K562 (cell line): ENCODE data around the gene MMP15. TPM values are rescaled to one million over a fixed set of nuclear protein-coding genes. Genes with fewer than 3 reads are reported as not detected.

ENCODE experiments used
- CBFA2T3 ChIP-seq: fragments of 450-650 bp; IDR thresholded peaks from 2 replicates; pipeline ENCODE4 v1.6.1; 2017
- CBX2 ChIP-seq: fragments of 200-600 bp; sonication (generic); IDR thresholded peaks from one replicate; pipeline ENCODE4 v1.6.1; 2012; ENCODE audit warnings: mild to moderate bottlenecking, low read length, inconsistent platforms; ENCODE audit not compliant: insufficient read depth, poor library complexity, severe bottlenecking
- CHD4 ChIP-seq: fragments of 200-600 bp; sonication (generic); IDR thresholded peaks from 3 replicates; pipeline ENCODE4 v1.6.1; 2012; ENCODE audit warnings: low read depth, mild to moderate bottlenecking, mixed read lengths, low read length, inconsistent platforms; ENCODE audit not compliant: insufficient read depth, insufficient replicate concordance, poor library complexity, severe bottlenecking
- ETV1 ChIP-seq: fragments of 450-650 bp; conservative IDR thresholded peaks from 2 replicates; pipeline ENCODE4 v1.6.1; 2016; ENCODE audit warnings: missing genetic modification characterization, control low read depth, low read depth, missing compliant biosample characterization
- FOXK2 ChIP-seq, 2 experiments: fragments of 450-650 bp; IDR thresholded peaks in 1 of 2; conservative IDR thresholded peaks in 1 of 2; 2 replicates each; pipeline ENCODE4 v1.6.1; 2016; ENCODE audit warnings: low read depth in 2 of 2, mild to moderate bottlenecking in 1 of 2
- KAT7 ChIP-seq: sonication (generic); formaldehyde crosslinking; IDR thresholded peaks from 2 replicates; pipeline ENCODE4 v1.8.0; 2022; ENCODE audit warnings: missing genetic modification reagents, mild to moderate bottlenecking, borderline replicate concordance
- LEF1 ChIP-seq: fragments of 450-650 bp; IDR thresholded peaks from 2 replicates; pipeline ENCODE4 v1.6.1; 2016; ENCODE audit warnings: mild to moderate bottlenecking
- MEIS2 ChIP-seq: fragments of 450-650 bp; IDR thresholded peaks from 2 replicates; pipeline ENCODE4 v1.6.1; 2014; ENCODE audit warnings: mild to moderate bottlenecking; ENCODE audit not compliant: partially characterized antibody
- MTA3 ChIP-seq: fragments of 450-650 bp; formaldehyde crosslinking; IDR thresholded peaks from 2 replicates; pipeline ENCODE4 v1.6.1; 2017; ENCODE audit warnings: mild to moderate bottlenecking, borderline replicate concordance
- NCOA4 ChIP-seq: fragments of 450-650 bp; IDR thresholded peaks from 2 replicates; pipeline ENCODE4 v1.6.1; 2018; ENCODE audit warnings: mild to moderate bottlenecking; ENCODE audit not compliant: partially characterized antibody
- RBM34 ChIP-seq: fragments of 200-400 bp; formaldehyde crosslinking; IDR thresholded peaks from 2 replicates; pipeline ENCODE4 v1.6.1; 2018; ENCODE audit warnings: low read length, borderline replicate concordance; ENCODE audit not compliant: insufficient read depth
- SAP30 ChIP-seq: fragments of 200-600 bp; sonication (generic); IDR thresholded peaks from 2 replicates; pipeline ENCODE4 v1.6.1; 2012; ENCODE audit warnings: borderline replicate concordance, low read depth, mild to moderate bottlenecking, moderate library complexity, low read length, control low read depth, inconsistent platforms; ENCODE audit not compliant: insufficient read depth, poor library complexity, severe bottlenecking
- TFAP4 ChIP-seq: sonication (generic); formaldehyde crosslinking; IDR thresholded peaks from 2 replicates; pipeline ENCODE4 v1.8.0; 2022; ENCODE audit warnings: missing genetic modification reagents, mild to moderate bottlenecking, moderate library complexity, borderline replicate concordance
- ZFP36 ChIP-seq: fragments of 150-350 bp; IDR thresholded peaks from 2 replicates; pipeline ENCODE4 v1.6.1; 2018; ENCODE audit warnings: low read length, low read depth; ENCODE audit not compliant: partially characterized antibody
- ZFX ChIP-seq: sonication (generic); formaldehyde crosslinking; IDR thresholded peaks from 2 replicates; pipeline ENCODE4 v1.8.0; 2022; ENCODE audit warnings: mild to moderate bottlenecking, missing genetic modification reagents, moderate library complexity
- ZNF347 ChIP-seq: fragments of 450-650 bp; formaldehyde crosslinking; IDR thresholded peaks from 2 replicates; pipeline ENCODE4 v1.4.0; 2020; ENCODE audit warnings: low read depth, mild to moderate bottlenecking, moderate library complexity
- ZSCAN32 ChIP-seq: fragments of 450-650 bp; formaldehyde crosslinking; IDR thresholded peaks from 2 replicates; pipeline ENCODE4 v1.4.0; 2020; ENCODE audit warnings: mild to moderate bottlenecking, moderate library complexity
- polyA plus RNA-seq, 8 experiments: library from polyadenylated mRNA; depleted of rRNA in 4 of 8; stranded (reverse) in 5 of 8; unstranded in 3 of 8; fragments of >200 nt; fragmentation: Nextera tagmentation in 2 of 8; fragmentation: Illumina TruSeq in 1 of 8; extraction: Ambion mirVana in 2 of 8; extraction: Trizol in 1 of 8; gene quantifications; 2 replicates each; pipeline versions ENCODE4 v1.2.1 to v1.2.3, GENCODE V29; 2011 to 2014; ENCODE audit warnings: inconsistent platforms in 1 of 8, missing spikeins in 1 of 8
- total RNA-seq, 7 experiments: library from RNA; depleted of rRNA in 6 of 7; stranded (reverse); fragments of >200 nt in 6 of 7; fragmentation: Illumina TruSeq in 2 of 7; extraction: Trizol in 2 of 7; gene quantifications; 2 replicates each; pipeline versions ENCODE4 v1.2.1 to v1.2.3, GENCODE V29; 2011 to 2021; ENCODE audit warnings: low replicate concordance in 1 of 7
- TF ChIP-seq, protein P1 (sequence below): sonication (generic); formaldehyde crosslinking; IDR thresholded peaks from 2 replicates; pipeline ENCODE4 v1.8.0; 2023; ENCODE audit warnings: missing genetic modification reagents, mild to moderate bottlenecking, borderline replicate concordance

Gene MMP15
- total and polyA plus RNA-seq, 9 of the 15 experiments (the other 6 are each of a cell fraction or from before 2014, with no cell fraction given) = 0.01 to 20.4 (median 5.5) TPM

GRCh38 chr16:58000706-58001676 lies 24.6 kb upstream of the MMP15 start, which contains the start of gene USB1 (continued):
- TF ChIP-seq SAP30 = peak; percentile 94
- TF ChIP-seq ZNF347 (CRISPR knock-in tag) = no peak
- TF ChIP-seq RBM34 = no peak
- 0 out of 4 replicates have a peak, but pooled peaks of 1 of the 2 experiments have one; percentile 14 for TF ChIP-seq FOXK2 (conservative IDR thresholded peaks at IDR 0.05 in 1 of 2, IDR thresholded peaks at IDR 0.05 in 1 of 2; ENCODE audit: low read depth in 2 of 2)
- peak; percentile 44 for TF ChIP-seq ZFP36
- TF ChIP-seq MTA3 = peak; percentile 60
- no peak for TF ChIP-seq CHD4
- peak; percentile 75 for TF ChIP-seq TFAP4 (CRISPR knock-in tag)
- TF ChIP-seq, protein P1, sequence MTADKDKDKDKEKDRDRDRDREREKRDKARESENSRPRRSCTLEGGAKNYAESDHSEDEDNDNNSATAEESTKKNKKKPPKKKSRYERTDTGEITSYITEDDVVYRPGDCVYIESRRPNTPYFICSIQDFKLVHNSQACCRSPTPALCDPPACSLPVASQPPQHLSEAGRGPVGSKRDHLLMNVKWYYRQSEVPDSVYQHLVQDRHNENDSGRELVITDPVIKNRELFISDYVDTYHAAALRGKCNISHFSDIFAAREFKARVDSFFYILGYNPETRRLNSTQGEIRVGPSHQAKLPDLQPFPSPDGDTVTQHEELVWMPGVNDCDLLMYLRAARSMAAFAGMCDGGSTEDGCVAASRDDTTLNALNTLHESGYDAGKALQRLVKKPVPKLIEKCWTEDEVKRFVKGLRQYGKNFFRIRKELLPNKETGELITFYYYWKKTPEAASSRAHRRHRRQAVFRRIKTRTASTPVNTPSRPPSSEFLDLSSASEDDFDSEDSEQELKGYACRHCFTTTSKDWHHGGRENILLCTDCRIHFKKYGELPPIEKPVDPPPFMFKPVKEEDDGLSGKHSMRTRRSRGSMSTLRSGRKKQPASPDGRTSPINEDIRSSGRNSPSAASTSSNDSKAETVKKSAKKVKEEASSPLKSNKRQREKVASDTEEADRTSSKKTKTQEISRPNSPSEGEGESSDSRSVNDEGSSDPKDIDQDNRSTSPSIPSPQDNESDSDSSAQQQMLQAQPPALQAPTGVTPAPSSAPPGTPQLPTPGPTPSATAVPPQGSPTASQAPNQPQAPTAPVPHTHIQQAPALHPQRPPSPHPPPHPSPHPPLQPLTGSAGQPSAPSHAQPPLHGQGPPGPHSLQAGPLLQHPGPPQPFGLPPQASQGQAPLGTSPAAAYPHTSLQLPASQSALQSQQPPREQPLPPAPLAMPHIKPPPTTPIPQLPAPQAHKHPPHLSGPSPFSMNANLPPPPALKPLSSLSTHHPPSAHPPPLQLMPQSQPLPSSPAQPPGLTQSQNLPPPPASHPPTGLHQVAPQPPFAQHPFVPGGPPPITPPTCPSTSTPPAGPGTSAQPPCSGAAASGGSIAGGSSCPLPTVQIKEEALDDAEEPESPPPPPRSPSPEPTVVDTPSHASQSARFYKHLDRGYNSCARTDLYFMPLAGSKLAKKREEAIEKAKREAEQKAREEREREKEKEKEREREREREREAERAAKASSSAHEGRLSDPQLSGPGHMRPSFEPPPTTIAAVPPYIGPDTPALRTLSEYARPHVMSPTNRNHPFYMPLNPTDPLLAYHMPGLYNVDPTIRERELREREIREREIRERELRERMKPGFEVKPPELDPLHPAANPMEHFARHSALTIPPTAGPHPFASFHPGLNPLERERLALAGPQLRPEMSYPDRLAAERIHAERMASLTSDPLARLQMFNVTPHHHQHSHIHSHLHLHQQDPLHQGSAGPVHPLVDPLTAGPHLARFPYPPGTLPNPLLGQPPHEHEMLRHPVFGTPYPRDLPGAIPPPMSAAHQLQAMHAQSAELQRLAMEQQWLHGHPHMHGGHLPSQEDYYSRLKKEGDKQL (CRISPR knock-in tag) = no peak; the same call in 1 of the 2 replicates
- peak; percentile 38 for TF ChIP-seq MEIS2
- 0 out of 2 replicates have a peak, but pooled peaks have one; percentile 54 for TF ChIP-seq ZFX (CRISPR knock-in tag)
- no peak for TF ChIP-seq CBX2
- no peak; the same call in 1 of the 2 replicates for TF ChIP-seq KAT7 (CRISPR knock-in tag)
- TF ChIP-seq ETV1 (tag) = peak; percentile 79
- TF ChIP-seq LEF1 = no peak
- TF ChIP-seq CBFA2T3 = no peak
- no peak for TF ChIP-seq NCOA4
- no peak for TF ChIP-seq ZSCAN32 (CRISPR knock-in tag)
